Activated CD8-positive, alpha-beta T cell treated with anti-CD3 and anti-CD28 coated beads for 36 hours (primary cell): ENCODE data around the gene KL. TPM values are rescaled to one million over a fixed set of nuclear protein-coding genes. Genes with fewer than 3 reads are reported as not detected.
A peak's percentile ranks its signal among the peaks of the same experiment; 100 is the strongest.

Experiments used
- ATAC-seq: fragments of 200-7000 bp; cut with Tn5 transposase; one replicate; pipeline ENCODE4 v1.10.0; 2021; ENCODE audit warnings: mild to moderate bottlenecking, moderate library complexity
- CTCF ChIA-PET: fragments of 350-600 bp; sonication (Branson Sonifier 250); formaldehyde crosslinking; loops from one replicate; lab custom pipeline; 2021; ENCODE audit warnings: antibody characterized with exemption; lab: Charles Lee
- POLR2A ChIA-PET: fragments of 350-600 bp; sonication (Branson Sonifier 250); formaldehyde crosslinking; loops from one replicate; lab custom pipeline; 2021; ENCODE audit warnings: antibody characterized with exemption; lab: Charles Lee
- DNase-seq: peaks from one replicate; pipeline ENCODE4 v3.0.0-alpha.2; 2020
- H3K27ac Mint-ChIP-seq: one replicate; pipeline ENCODE4 v1.8.0; 2021; ENCODE audit warnings: mild to moderate bottlenecking, mixed read lengths
- H3K27me3 Mint-ChIP-seq: one replicate; pipeline ENCODE4 v1.8.0; 2021; ENCODE audit warnings: mixed read lengths
- H3K36me3 Mint-ChIP-seq: one replicate; pipeline ENCODE4 v1.8.0; 2021; ENCODE audit warnings: low read depth, mixed read lengths
- H3K4me1 Mint-ChIP-seq: one replicate; pipeline ENCODE4 v1.8.0; 2021; ENCODE audit warnings: low read depth, mixed read lengths
- H3K4me3 Mint-ChIP-seq: one replicate; pipeline ENCODE4 v1.8.0; 2021; ENCODE audit warnings: mild to moderate bottlenecking, moderate library complexity, mixed read lengths
- H3K9me3 Mint-ChIP-seq: one replicate; pipeline ENCODE4 v1.8.0; 2021; ENCODE audit warnings: mixed read lengths
- intact Hi-C: fragments of 100-400 bp; cut with micrococcal nuclease; formaldehyde crosslinking; loops from one replicate; pipeline ENCODE4 v1.10.0; 2022
- total RNA-seq, 2 experiments: library from RNA; stranded (reverse); gene quantifications; one replicate each; pipeline ENCODE4 v1.2.3, GENCODE V29; 2021
- TF ChIP-seq, protein P1 (sequence below): fragments of 200-600 bp; IDR thresholded peaks from one replicate; pipeline ENCODE4 v1.8.0; 2022; ENCODE audit warnings: antibody characterized with exemption, mild to moderate bottlenecking

The KL gene
- total RNA-seq, 2 experiments from 2014 or later: 0.22 to 0.27 TPM

- CTCF ChIA-PET: interaction anchor here (0.8 kb wide), 1 partner anchor 388 kb away, joined by 3 read pairs; no protein-coding TSS in a partner anchor
- H3K27ac Mint-ChIP-seq: no peak overlapping the region
- POLR2A ChIA-PET: no interaction called here
These were observed 46.7 kb upstream of the KL start for GRCh38 chr13:32969516-32969941.

GRCh38 chr13:32976056-32976805 is 40.0 kb upstream of the KL start:
- DNase-seq: no peak
- Mint-ChIP-seq H3K9me3 (no peaks in the 10 kb centered on the region), H3K4me1 (no peaks in the 10 kb centered on the region), H3K36me3 (no peaks in the 10 kb centered on the region), H3K4me3 (no peak overlapping the region), H3K27ac (no peak overlapping the region), H3K27me3 (peaks cover 3% of the 10 kb centered on the region)
- ATAC-seq: no peak
- intact Hi-C loops: no loop called here
- ChIA-PET POLR2A (no interaction called here), CTCF (no interaction called here)
- TF ChIP-seq, protein P1, sequence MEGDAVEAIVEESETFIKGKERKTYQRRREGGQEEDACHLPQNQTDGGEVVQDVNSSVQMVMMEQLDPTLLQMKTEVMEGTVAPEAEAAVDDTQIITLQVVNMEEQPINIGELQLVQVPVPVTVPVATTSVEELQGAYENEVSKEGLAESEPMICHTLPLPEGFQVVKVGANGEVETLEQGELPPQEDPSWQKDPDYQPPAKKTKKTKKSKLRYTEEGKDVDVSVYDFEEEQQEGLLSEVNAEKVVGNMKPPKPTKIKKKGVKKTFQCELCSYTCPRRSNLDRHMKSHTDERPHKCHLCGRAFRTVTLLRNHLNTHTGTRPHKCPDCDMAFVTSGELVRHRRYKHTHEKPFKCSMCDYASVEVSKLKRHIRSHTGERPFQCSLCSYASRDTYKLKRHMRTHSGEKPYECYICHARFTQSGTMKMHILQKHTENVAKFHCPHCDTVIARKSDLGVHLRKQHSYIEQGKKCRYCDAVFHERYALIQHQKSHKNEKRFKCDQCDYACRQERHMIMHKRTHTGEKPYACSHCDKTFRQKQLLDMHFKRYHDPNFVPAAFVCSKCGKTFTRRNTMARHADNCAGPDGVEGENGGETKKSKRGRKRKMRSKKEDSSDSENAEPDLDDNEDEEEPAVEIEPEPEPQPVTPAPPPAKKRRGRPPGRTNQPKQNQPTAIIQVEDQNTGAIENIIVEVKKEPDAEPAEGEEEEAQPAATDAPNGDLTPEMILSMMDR: no peak

More at GRCh38 chr13:32969516-32969941, 46.7 kb upstream of the KL start:
- Mint-ChIP-seq H3K4me3 (no peak overlapping the region), H3K9me3 (no peaks in the 10 kb centered on the region), H3K4me1 (no peaks in the 10 kb centered on the region), H3K27me3 (no peaks in the 10 kb centered on the region), H3K36me3 (no peaks in the 10 kb centered on the region)
- ATAC-seq (no peak), DNase-seq (peak; percentile 4)
- TF ChIP-seq, protein P1: no peak
- intact Hi-C loops: no loop called here

DNA sequence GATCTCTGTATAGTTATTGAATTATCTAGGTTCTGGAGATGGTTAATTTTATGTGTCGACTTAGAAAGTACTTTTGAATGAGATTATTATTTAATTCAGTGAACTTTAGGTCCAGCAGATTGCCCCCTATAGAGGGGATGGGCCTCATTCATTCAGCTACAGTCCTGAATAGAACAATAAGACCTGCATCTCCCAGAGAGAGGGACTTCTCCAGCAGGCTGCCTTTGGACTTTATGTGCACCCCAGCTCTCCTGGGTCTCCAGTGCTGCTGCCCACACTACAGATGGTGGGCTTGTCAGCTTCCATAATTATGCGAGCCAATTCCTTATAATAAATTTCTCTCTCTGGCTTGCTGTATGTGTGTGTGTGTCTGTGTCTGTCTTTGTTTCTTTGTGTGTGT is 39.3 kb upstream of the KL start:
- Mint-ChIP-seq H3K4me1 (no peaks in the 10 kb centered on the region), H3K27me3 (peaks cover 3% of the 10 kb centered on the region), H3K9me3 (no peaks in the 10 kb centered on the region), H3K36me3 (no peaks in the 10 kb centered on the region), H3K27ac (no peak overlapping the region), H3K4me3 (no peak overlapping the region)
- POLR2A ChIA-PET: no interaction called here
- ATAC-seq (no peak), DNase-seq (no peak)
- TF ChIP-seq, protein P1: no peak
- CTCF ChIA-PET: no interaction called here
- intact Hi-C loops: no loop called here

GRCh38 chr13:32977321-32977720 is 38.9 kb upstream of the KL start:
- no peaks in the 10 kb centered on the region for H3K36me3 Mint-ChIP-seq
- intact Hi-C loops: no loop called here
- H3K9me3 Mint-ChIP-seq: no peaks in the 10 kb centered on the region
- CTCF ChIA-PET: no interaction called here
- no peak overlapping the region for H3K27ac Mint-ChIP-seq
- POLR2A ChIA-PET: no interaction called here
- H3K27me3 Mint-ChIP-seq: peaks cover 3% of the 10 kb centered on the region
- no peak for ATAC-seq
- TF ChIP-seq, protein P1: no peak
- no peak for DNase-seq
- H3K4me1 Mint-ChIP-seq: no peaks in the 10 kb centered on the region
- H3K4me3 Mint-ChIP-seq: no peak overlapping the region

GRCh38 chr13:32978278-32978677 is 37.9 kb upstream of the KL start:
- H3K27ac Mint-ChIP-seq: no peak overlapping the region
- H3K4me3 Mint-ChIP-seq: no peak overlapping the region
- intact Hi-C loops: no loop called here
- H3K4me1 Mint-ChIP-seq: no peaks in the 10 kb centered on the region
- peaks cover 3% of the 10 kb centered on the region for H3K27me3 Mint-ChIP-seq
- no peaks in the 10 kb centered on the region for H3K9me3 Mint-ChIP-seq
- POLR2A ChIA-PET: interaction anchor here (0.6 kb wide), 1 partner anchor 41 kb away, joined by 3 read pairs; no protein-coding TSS in a partner anchor
- TF ChIP-seq, protein P1: no peak
- CTCF ChIA-PET: no interaction called here
- DNase-seq (no peak), ATAC-seq (no peak)
- no peaks in the 10 kb centered on the region for H3K36me3 Mint-ChIP-seq
